GM12873 (cell line): Measurements from ENCODE around the gene SPTBN4.

ENCODE experiments used
- TF ChIP-seq, protein P1 (sequence below): IDR thresholded peaks from 2 replicates; pipeline ENCODE4 v1.5.1; 2012; ENCODE audit warnings: low read depth, mild to moderate bottlenecking, moderate library complexity, low read length, control low read depth; ENCODE audit not compliant: insufficient read depth; ENCODE audit errors: missing control alignments

SPTBN4 gene

DNA sequence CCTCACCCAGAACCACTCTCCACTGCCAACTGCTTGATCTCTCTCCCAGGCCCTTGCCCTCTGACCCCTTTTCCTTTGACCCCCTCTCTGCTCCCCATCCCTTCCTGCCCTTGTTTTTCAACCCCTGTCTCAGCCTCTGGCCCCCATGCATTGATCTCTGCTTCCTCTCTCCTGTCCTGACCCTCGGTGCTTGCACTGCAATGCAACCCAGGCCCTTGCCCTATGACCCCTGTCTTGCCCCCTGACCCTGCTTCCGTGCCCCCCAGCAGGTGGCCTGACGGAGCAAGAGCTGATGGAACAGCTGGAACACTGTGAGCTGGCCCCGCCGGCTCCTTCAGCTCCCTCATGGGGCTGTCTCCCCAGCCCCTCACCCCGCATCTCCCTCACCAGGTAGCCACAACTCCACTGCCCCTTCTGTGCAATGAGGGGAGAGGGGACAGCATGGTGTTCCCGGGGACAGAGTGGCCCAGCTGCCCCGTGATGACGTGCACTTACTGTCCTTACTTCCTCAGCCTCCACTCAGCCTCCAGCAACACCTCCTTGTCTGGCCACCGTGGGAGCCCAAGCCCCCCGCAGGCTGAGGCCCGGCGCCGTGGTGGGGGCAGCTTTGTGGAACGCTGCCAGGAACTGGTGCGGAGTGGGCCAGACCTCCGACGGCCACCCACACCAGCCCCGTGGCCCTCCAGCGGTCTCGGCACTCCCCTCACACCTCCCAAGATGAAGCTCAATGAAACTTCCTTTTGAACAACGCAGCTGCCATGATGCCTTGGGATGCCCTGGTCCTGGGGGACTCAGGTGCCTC is 123.9 kb downstream of the SPTBN4 start:
- TF ChIP-seq, protein P1, sequence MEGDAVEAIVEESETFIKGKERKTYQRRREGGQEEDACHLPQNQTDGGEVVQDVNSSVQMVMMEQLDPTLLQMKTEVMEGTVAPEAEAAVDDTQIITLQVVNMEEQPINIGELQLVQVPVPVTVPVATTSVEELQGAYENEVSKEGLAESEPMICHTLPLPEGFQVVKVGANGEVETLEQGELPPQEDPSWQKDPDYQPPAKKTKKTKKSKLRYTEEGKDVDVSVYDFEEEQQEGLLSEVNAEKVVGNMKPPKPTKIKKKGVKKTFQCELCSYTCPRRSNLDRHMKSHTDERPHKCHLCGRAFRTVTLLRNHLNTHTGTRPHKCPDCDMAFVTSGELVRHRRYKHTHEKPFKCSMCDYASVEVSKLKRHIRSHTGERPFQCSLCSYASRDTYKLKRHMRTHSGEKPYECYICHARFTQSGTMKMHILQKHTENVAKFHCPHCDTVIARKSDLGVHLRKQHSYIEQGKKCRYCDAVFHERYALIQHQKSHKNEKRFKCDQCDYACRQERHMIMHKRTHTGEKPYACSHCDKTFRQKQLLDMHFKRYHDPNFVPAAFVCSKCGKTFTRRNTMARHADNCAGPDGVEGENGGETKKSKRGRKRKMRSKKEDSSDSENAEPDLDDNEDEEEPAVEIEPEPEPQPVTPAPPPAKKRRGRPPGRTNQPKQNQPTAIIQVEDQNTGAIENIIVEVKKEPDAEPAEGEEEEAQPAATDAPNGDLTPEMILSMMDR: no peak

DNA sequence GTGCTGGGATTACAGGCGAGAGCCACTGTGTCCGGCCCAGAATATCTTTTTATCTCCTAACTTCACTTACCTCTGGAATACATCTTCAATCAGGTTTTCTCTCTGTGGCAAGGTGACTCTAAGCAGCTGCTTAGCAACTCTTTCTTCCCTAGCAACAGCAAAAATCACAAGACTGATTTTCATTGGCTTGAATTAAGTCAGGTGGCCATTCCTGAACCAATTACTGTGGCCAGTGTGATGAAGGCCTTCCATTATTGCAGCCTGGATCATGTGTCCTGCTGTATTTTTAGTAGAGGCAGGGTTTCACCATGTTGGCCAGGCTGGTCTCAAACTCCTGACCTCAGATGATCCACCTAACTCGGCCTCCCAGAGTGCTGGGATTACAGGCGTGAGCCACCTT is 125.4 kb downstream of the SPTBN4 start:
- TF ChIP-seq, protein P1: no peak

DNA sequence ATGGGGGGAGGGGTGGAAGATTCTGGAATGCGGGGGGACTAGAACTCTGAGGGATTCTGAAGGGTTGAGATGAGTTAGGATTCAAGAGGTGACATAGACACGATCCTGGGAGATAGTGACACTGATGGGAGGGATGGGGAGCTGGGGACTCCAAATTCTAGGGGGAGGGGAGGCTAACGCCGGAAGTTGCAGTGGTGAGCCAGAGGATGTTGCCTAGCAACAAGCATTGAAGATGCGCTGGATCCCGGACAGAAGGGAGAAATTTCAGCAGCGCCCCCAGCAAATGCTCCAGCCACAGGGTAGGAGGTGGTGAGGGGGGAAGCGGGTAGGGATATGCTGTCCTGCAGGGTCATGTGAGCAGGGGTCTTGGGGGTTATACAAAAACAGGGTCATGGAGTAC is 127.5 kb downstream of the SPTBN4 start:
- TF ChIP-seq, protein P1: no peak

DNA sequence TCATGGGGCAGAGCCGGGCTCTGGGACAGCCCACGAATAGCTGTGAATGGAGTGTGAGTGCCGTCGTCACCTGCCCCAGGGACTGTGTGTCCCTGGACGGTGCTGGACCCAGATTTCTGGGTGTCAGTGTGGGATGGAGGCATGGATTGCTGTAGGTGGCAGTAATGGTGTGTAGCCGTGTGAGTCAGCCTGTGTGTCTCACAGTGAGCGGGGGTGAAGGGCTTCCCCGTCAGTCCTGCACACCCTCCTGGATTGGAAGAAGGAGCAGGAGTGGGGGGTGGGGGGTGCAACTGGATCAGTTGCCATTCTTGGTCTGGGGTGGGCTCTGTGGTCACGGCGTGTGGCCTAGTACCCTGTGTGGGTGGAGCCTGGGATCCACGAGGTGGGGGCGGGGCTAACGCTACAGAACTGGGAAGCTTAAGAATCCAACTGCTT is 127.9 kb downstream of the SPTBN4 start:
- TF ChIP-seq, protein P1: no peak

DNA sequence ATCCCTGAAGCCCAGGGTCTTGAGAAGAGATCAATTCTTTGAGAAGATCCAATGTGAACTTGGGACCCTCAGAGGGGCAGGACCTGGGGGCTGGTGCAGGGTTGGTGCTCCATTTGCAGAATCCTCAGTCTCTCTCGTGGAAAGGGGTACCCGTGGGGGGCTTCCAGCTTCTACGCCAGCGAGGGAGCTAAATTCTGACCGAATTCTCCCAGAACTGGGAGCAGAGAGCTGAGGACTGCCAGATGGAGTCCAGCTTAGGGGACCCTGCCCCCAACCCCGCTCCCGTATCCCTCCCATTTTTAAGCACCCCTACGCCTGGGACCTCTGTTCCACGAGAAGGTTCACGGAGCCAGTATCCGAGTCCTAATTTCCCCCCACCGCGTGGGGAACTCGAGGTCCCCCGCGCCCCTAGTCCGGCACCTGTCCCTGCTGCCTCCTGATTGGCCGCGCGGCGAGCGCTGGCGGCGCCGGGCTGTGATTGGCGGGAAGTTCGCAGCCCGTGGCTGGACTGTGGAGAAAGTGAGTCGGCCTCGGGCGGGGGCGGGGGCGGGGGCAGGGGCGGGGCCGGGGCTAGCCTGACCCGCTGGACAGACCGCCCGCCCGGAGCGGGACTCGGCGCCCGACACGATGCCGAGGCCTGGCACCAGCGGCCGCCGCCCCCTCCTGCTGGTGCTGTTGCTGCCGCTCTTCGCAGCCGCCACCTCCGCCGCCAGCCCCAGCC is 130.0 kb downstream of the SPTBN4 start:
- TF ChIP-seq, protein P1: no peak

DNA sequence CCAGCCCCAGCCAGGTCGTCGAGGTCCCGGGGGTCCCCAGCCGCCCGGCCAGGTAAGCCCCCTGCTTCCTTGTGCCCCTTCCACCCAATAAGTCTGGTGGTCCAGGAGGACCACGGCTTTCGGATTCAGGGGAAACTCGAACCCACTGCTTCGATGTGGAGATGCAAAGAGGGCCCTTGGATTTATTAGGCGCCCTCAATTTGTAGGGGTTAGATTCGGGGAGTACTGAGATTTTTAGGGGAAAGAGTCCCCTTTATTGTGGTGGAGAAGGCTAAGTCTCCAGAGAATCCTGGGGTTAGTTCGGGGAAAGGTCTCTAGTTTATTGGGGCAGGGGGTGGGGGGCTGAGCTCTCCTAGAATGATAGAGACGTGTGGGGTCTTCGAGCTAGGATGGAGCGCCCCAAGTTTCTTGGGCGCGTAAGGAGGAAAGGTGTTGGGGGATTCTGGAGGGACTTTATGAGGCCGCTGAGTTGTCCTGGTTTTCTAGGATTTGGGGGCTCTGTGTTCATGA is 130.6 kb downstream of the SPTBN4 start:
- TF ChIP-seq, protein P1: no peak
